Epithelial cell of proximal tubule (primary cell): ENCODE measurements around the gene PAPOLB. TPM values are rescaled to one million over a fixed set of nuclear protein-coding genes. Genes with fewer than 3 reads are reported as not detected.

Experiments used
- total RNA-seq: library from RNA; depleted of rRNA; stranded (reverse); fragments of >200 nt; gene quantifications from 2 replicates; pipeline ENCODE4 v1.2.3, GENCODE V29; 2015

The PAPOLB gene
- total RNA-seq, 1 donor from 2014 or later = not detected

Other genes starting within 250 kb of the PAPOLB start
- 24.4 and 30.4 TPM in 2 replicates for gene FOXK1, start 179.7 kb downstream of the PAPOLB start, total RNA-seq
- 21.1 and 21.4 TPM in 2 replicates for gene AP5Z1, start 86.4 kb downstream of the PAPOLB start, total RNA-seq
- gene RADIL, start 21.7 kb upstream of the PAPOLB start, total RNA-seq = 1.2 and 2.4 TPM in 2 replicates
- gene MMD2, start 97.2 kb upstream of the PAPOLB start, total RNA-seq = not detected in 2 replicates
- gene RBAK, start 183.8 kb upstream of the PAPOLB start, total RNA-seq = 3.5 and 5.9 TPM in 2 replicates